ENCODE data around the gene FBLN2.

FBLN2 gene

DNA sequence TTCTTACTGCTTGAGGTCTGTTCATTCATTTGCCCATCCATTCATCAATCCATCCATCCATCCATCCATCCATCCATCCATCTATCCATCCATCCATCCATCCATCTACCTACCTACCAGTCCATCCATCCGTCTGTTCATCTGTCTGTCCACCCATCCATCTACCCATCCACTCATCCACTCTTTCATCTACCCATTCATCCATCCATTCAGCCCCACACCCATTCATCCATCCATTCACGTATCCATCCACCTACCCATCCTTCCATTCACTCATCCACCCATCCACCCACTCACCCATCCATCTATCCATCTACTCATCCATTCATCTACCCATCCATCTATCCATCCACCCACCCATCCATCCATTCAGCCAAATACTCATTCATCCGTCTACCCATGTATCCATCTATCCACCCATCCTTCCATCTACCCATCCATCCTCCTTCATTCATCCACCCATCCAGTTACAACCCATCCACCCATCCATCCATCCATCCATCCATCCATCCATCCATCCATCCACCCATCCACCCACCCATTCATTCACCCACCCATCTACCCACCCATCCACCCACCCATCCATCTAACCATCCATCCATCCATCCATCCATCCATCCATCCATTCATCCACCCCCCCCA, 68.3 kb downstream of the FBLN2 start:
- Histone ChIP-seq H3K9me3 (no peaks in the 10 kb centered on the region), H3K27me3 (no peaks in the 10 kb centered on the region), H3K27ac (no peak overlapping the region), H3K36me3 (peaks cover 0 to 6% (median 3%) of the 10 kb centered on the region in 3 donors), H3K4me3 (no peak overlapping the region), H3K4me1 (no peaks in the 10 kb centered on the region)
- DNase-seq = no peak
- intact Hi-C loops (cut with DNase I; ENCODE audit: low total_unique reads) = no loop called here
- TF ChIP-seq, protein P1, sequence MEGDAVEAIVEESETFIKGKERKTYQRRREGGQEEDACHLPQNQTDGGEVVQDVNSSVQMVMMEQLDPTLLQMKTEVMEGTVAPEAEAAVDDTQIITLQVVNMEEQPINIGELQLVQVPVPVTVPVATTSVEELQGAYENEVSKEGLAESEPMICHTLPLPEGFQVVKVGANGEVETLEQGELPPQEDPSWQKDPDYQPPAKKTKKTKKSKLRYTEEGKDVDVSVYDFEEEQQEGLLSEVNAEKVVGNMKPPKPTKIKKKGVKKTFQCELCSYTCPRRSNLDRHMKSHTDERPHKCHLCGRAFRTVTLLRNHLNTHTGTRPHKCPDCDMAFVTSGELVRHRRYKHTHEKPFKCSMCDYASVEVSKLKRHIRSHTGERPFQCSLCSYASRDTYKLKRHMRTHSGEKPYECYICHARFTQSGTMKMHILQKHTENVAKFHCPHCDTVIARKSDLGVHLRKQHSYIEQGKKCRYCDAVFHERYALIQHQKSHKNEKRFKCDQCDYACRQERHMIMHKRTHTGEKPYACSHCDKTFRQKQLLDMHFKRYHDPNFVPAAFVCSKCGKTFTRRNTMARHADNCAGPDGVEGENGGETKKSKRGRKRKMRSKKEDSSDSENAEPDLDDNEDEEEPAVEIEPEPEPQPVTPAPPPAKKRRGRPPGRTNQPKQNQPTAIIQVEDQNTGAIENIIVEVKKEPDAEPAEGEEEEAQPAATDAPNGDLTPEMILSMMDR (IDR thresholded peaks at IDR 0.05) = no peak

DNA sequence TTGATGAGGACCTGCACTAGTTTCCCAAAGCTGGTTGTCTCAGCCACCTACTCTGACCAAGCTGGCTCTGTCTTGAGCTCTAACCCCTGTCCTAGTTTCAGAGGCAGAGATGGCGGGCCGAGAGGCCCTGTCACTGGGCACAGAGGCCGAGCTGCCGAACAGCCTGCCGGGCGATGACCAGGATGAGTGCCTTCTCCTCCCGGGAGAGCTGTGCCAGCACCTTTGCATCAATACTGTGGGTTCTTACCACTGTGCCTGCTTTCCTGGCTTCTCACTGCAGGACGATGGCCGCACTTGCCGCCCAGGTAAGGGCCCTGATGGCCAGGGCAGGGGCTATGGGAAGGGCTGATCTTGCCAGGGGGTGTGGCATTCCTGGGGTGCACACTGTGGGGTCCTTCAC, 69.1 kb downstream of the FBLN2 start:
- intact Hi-C loops (cut with DNase I; ENCODE audit: low total_unique reads) = no loop called here
- Histone ChIP-seq H3K27me3 (no peaks in the 10 kb centered on the region), H3K4me3 (no peak overlapping the region), H3K4me1 (peaks cover 0 to 5% (median 0%) of the 10 kb centered on the region in 4 donors), H3K9me3 (no peaks in the 10 kb centered on the region), H3K36me3 (peaks cover 0 to 6% (median 3%) of the 10 kb centered on the region in 3 donors), H3K27ac (no peak overlapping the region)
- DNase-seq = no peak
- TF ChIP-seq, protein P1 (IDR thresholded peaks at IDR 0.05) = no peak

DNA sequence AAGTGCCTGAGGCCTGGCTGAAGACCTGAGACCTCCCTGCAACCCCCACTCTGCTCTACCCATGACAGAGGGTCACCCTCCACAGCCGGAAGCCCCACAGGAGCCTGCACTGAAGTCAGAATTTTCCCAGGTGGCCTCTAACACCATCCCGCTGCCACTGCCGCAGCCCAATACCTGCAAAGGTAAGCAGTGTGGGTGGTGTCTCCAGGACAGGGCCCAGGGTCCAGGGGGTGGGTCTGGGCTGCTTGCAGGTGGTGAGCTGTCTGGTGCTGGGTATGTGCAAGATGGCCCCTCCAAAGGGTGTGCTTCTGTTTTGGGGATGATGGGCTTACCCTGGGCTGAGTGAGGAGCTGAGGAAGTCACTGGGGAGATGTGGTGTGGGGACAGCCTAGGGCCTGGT, 69.9 kb downstream of the FBLN2 start:
- H3K27ac ChIP-seq = no peak overlapping the region
- peaks cover 0 to 6% (median 3%) of the 10 kb centered on the region in 3 donors for H3K36me3 ChIP-seq
- DNase-seq = no peak
- no peaks in the 10 kb centered on the region for H3K27me3 ChIP-seq
- TF ChIP-seq, protein P1 (IDR thresholded peaks at IDR 0.05) = no peak
- H3K4me1 ChIP-seq = peaks cover 0 to 9% (median 0%) of the 10 kb centered on the region in 4 donors
- H3K9me3 ChIP-seq = no peaks in the 10 kb centered on the region
- intact Hi-C loops (cut with DNase I; ENCODE audit: low total_unique reads) = no loop called here
- no peak overlapping the region for H3K4me3 ChIP-seq

DNA sequence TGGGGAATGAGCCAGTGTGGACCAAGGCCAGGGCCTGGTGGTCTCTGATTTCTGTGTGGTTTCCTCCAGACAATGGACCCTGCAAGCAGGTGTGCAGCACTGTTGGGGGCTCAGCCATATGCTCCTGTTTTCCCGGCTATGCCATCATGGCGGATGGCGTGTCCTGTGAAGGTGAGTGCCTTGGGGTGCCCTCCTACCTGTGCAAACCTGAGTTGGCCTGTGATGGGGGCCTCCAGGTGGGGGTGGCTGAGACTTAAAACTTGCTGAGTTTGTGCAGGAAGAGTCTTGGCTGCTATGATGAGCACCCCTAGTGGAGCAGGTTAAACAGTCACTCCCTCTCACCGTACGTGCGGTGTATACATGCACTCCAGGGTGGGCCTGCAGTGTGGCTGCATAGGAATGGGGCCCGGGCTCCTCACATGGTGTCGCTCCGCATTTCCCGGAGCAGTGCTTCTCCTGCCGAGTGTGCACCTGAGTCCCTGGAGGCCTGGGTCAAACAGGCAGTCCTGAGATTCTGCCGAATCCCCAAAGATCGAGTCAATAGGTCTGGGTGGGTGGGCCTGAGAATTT, 70.8 kb downstream of the FBLN2 start:
- H3K36me3 ChIP-seq = peaks cover 0 to 6% (median 3%) of the 10 kb centered on the region in 3 donors
- no peak overlapping the region for H3K27ac ChIP-seq
- no peak overlapping the region for H3K4me3 ChIP-seq
- TF ChIP-seq, protein P1 (IDR thresholded peaks at IDR 0.05) = no peak
- intact Hi-C loops (cut with DNase I; ENCODE audit: low total_unique reads) = no loop called here
- H3K4me1 ChIP-seq = peaks cover 0 to 9% (median 0%) of the 10 kb centered on the region in 4 donors
- H3K27me3 ChIP-seq = no peaks in the 10 kb centered on the region
- no peaks in the 10 kb centered on the region for H3K9me3 ChIP-seq
- DNase-seq = no peak

DNA sequence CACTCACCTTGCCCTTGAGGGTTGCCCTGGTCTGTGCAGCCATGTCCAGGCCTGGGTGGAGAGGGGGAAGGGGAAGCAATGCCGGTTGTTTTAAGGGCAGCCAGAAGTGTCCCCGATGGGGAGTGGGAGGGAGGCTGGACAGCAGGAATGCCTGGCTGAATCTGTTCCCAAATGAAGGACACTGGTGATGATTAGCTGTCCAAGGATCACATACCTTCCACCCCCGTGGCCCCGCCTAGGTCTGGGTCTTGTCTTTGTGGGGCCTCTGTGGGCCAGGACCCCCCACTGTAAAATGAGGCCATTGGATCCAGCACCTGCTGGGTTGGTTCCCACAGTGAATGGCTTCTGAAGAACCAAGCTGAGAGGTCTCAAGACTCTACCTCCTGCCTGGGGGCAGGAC, 71.4 kb downstream of the FBLN2 start:
- no peak for DNase-seq
- Histone ChIP-seq H3K27me3 (no peaks in the 10 kb centered on the region), H3K4me3 (no peak overlapping the region), H3K36me3 (peaks cover 0 to 6% (median 3%) of the 10 kb centered on the region in 3 donors), H3K9me3 (no peaks in the 10 kb centered on the region), H3K27ac (no peak overlapping the region), H3K4me1 (peaks cover 0 to 9% (median 0%) of the 10 kb centered on the region in 4 donors)
- TF ChIP-seq, protein P1 (IDR thresholded peaks at IDR 0.05) = no peak
- intact Hi-C loops (cut with DNase I; ENCODE audit: low total_unique reads) = no loop called here

Data from tibial artery (tissue), 4 donors.